Mesendoderm (in vitro differentiated cells): ENCODE measurements around the gene COBL.

ENCODE experiments used
- DNase-seq: peaks from one replicate; pipeline ENCODE4 v3.0.0; 2013
- H2AK5ac ChIP-seq: 2 replicates; pipeline ENCODE4 v1.6.1; 2013; ENCODE audit warnings: low read length, inconsistent platforms
- H2BK120ac ChIP-seq: 2 replicates; pipeline ENCODE4 v1.6.1; 2013; ENCODE audit warnings: low read depth, mild to moderate bottlenecking, low read length, moderate library complexity, mixed read lengths
- H2BK15ac ChIP-seq: replicated peaks from 2 replicates; pipeline ENCODE4 v1.6.1; 2013; ENCODE audit warnings: low read depth, mild to moderate bottlenecking, moderate library complexity
- H2BK5ac ChIP-seq: 2 replicates; pipeline ENCODE4 v1.6.1; 2013; ENCODE audit warnings: low read length, inconsistent platforms
- H3K18ac ChIP-seq: 2 replicates; pipeline ENCODE4 v1.6.1; 2013; ENCODE audit warnings: mild to moderate bottlenecking, low read length, mixed read lengths
- H3K23ac ChIP-seq: one replicate; pipeline ENCODE4 v1.6.1; 2013; ENCODE audit warnings: low read length
- H3K27ac ChIP-seq: 2 replicates; pipeline ENCODE4 v1.5.1; 2013; ENCODE audit warnings: low read depth, mild to moderate bottlenecking, inconsistent platforms, low read length, moderate library complexity
- H3K27me3 ChIP-seq: 2 replicates; pipeline ENCODE4 v1.6.1; 2013; ENCODE audit warnings: low read length, control low read depth, mild to moderate bottlenecking, inconsistent platforms; ENCODE audit not compliant: insufficient read depth, poor library complexity
- H3K36me3 ChIP-seq: 2 replicates; pipeline ENCODE4 v1.6.1; 2013; ENCODE audit warnings: low read length, inconsistent platforms; ENCODE audit not compliant: control insufficient read depth, insufficient read depth
- H3K4ac ChIP-seq: one replicate; pipeline ENCODE4 v1.6.1; 2013; ENCODE audit warnings: low read depth, mild to moderate bottlenecking, low read length, moderate library complexity
- H3K4me1 ChIP-seq: 2 replicates; pipeline ENCODE4 v1.6.1; 2013; ENCODE audit warnings: low read depth, low read length, inconsistent platforms; ENCODE audit not compliant: control insufficient read depth
- H3K4me2 ChIP-seq: 2 replicates; pipeline ENCODE4 v1.6.1; 2013; ENCODE audit warnings: low read length
- H3K4me3 ChIP-seq: 2 replicates; pipeline ENCODE4 v1.5.1; 2013; ENCODE audit warnings: mild to moderate bottlenecking, low read length
- H3K56ac ChIP-seq: one replicate; pipeline ENCODE4 v1.6.1; 2013; ENCODE audit warnings: low read length
- H3K79me1 ChIP-seq: 2 replicates; pipeline ENCODE4 v1.6.1; 2013; ENCODE audit warnings: low read length, inconsistent platforms
- H3K79me2 ChIP-seq: 2 replicates; pipeline ENCODE4 v1.6.1; 2013; ENCODE audit warnings: mild to moderate bottlenecking, low read length; ENCODE audit not compliant: control insufficient read depth, insufficient read depth
- H3K9ac ChIP-seq: 2 replicates; pipeline ENCODE4 v1.6.1; 2013; ENCODE audit warnings: low read length, inconsistent platforms
- H4K5ac ChIP-seq: one replicate; pipeline ENCODE4 v1.6.1; 2013; ENCODE audit warnings: low read length
- H4K8ac ChIP-seq: one replicate; pipeline ENCODE4 v1.6.1; 2013; ENCODE audit warnings: low read depth, mild to moderate bottlenecking, control low read depth, low read length, moderate library complexity
- WGBS: extraction: QIAGEN DNeasy Blood & Tissue Kit; methylation state at CpG from one replicate; pipeline ENCODE4 v1.1.7; 2013; ENCODE audit warnings: low lambda C conversion rate, missing lambda C conversion rate; ENCODE audit not compliant: insufficient coverage; ENCODE audit errors: extremely low coverage; 5-methylcytosine and 5-hydroxymethylcytosine counted together

Gene COBL

GRCh38 chr7:51354434-51354833 is 37.8 kb upstream of the COBL start:
- no peaks in the 10 kb centered on the region for H3K36me3 ChIP-seq
- whole genome bisulfite sequencing = no CpG with 5 or more reads among the region's 2 CpGs
- H3K23ac ChIP-seq = no peak overlapping the region

GRCh38 chr7:51352174-51353100 is 35.8 kb upstream of the COBL start:
- Histone ChIP-seq H4K8ac (no peak overlapping the region), H2BK120ac (no peak overlapping the region), H3K79me1 (no peaks in the 10 kb centered on the region), H2AK5ac (no peak overlapping the region), H3K27ac (no peak overlapping the region), H3K18ac (no peak overlapping the region), H3K23ac (no peak overlapping the region), H3K79me2 (no peaks in the 10 kb centered on the region), H3K4me3 (no peak overlapping the region), H2BK5ac (no peak overlapping the region), H2BK15ac (no peak overlapping the region), H4K5ac (no peak overlapping the region), H3K56ac (no peak overlapping the region), H3K9ac (no peak overlapping the region), H3K4me2 (no peak overlapping the region), H3K4me1 (no peaks in the 10 kb centered on the region), H3K36me3 (no peaks in the 10 kb centered on the region), H3K27me3 (no peaks in the 10 kb centered on the region), H3K4ac (no peak overlapping the region)
- peak; percentile 11 for DNase-seq
- WGBS = no CpG with 5 or more reads among the region's 10 CpGs

More at GRCh38 chr7:51354434-51354833, 37.8 kb upstream of the COBL start:
- no peak overlapping the region for H3K4ac ChIP-seq
- no peak overlapping the region for H3K27ac ChIP-seq
- no peak overlapping the region for H4K5ac ChIP-seq
- no peaks in the 10 kb centered on the region for H3K4me1 ChIP-seq
- no peak overlapping the region for H2BK5ac ChIP-seq
- no peak overlapping the region for H2BK120ac ChIP-seq
- no peaks in the 10 kb centered on the region for H3K79me1 ChIP-seq
- no peak overlapping the region for H3K18ac ChIP-seq
- H3K4me3 ChIP-seq = no peak overlapping the region
- no peak for DNase-seq
- H3K27me3 ChIP-seq = no peaks in the 10 kb centered on the region
- no peak overlapping the region for H3K4me2 ChIP-seq
- H3K56ac ChIP-seq = no peak overlapping the region
- no peaks in the 10 kb centered on the region for H3K79me2 ChIP-seq
- H3K9ac ChIP-seq = no peak overlapping the region
- H4K8ac ChIP-seq = no peak overlapping the region
- no peak overlapping the region for H2BK15ac ChIP-seq
- H2AK5ac ChIP-seq = no peak overlapping the region

GRCh38 chr7:51351661-51352060 is 35.1 kb upstream of the COBL start:
- Histone ChIP-seq H3K4me1 (no peaks in the 10 kb centered on the region), H3K4me3 (no peak overlapping the region), H2BK5ac (no peak overlapping the region), H3K56ac (no peak overlapping the region), H2BK15ac (no peak overlapping the region), H4K8ac (no peak overlapping the region), H3K23ac (no peak overlapping the region), H3K27ac (no peak overlapping the region), H3K27me3 (no peaks in the 10 kb centered on the region), H3K18ac (no peak overlapping the region), H2BK120ac (no peak overlapping the region), H3K36me3 (no peaks in the 10 kb centered on the region), H3K4me2 (no peak overlapping the region), H2AK5ac (no peak overlapping the region), H3K4ac (no peak overlapping the region), H3K79me1 (no peaks in the 10 kb centered on the region), H3K9ac (no peak overlapping the region), H3K79me2 (no peaks in the 10 kb centered on the region), H4K5ac (no peak overlapping the region)
- no CpG with 5 or more reads among the region's 5 CpGs for WGBS
- no peak for DNase-seq

GRCh38 chr7:51350546-51350896 is 33.9 kb upstream of the COBL start:
- no peak overlapping the region for H3K4ac ChIP-seq
- no peak overlapping the region for H2BK15ac ChIP-seq
- no peaks in the 10 kb centered on the region for H3K36me3 ChIP-seq
- H3K9ac ChIP-seq = no peak overlapping the region
- no peaks in the 10 kb centered on the region for H3K4me1 ChIP-seq
- no peaks in the 10 kb centered on the region for H3K79me1 ChIP-seq
- no peak overlapping the region for H2BK120ac ChIP-seq
- H3K79me2 ChIP-seq = no peaks in the 10 kb centered on the region
- no peak overlapping the region for H2AK5ac ChIP-seq
- H3K27ac ChIP-seq = no peak overlapping the region
- no peak overlapping the region for H4K8ac ChIP-seq
- WGBS = no CpG with 5 or more reads among the region's 1 CpG
- H3K4me3 ChIP-seq = no peak overlapping the region
- H4K5ac ChIP-seq = no peak overlapping the region
- H3K23ac ChIP-seq = no peak overlapping the region
- H3K27me3 ChIP-seq = no peaks in the 10 kb centered on the region
- DNase-seq = no peak
- no peak overlapping the region for H3K4me2 ChIP-seq
- no peak overlapping the region for H2BK5ac ChIP-seq
- H3K56ac ChIP-seq = no peak overlapping the region
- H3K18ac ChIP-seq = no peak overlapping the region

- DNase-seq = no peak
- no peak overlapping the region for H3K4me3 ChIP-seq
- no peak overlapping the region for H2BK15ac ChIP-seq
- no peak overlapping the region for H4K8ac ChIP-seq
- no peak overlapping the region for H2AK5ac ChIP-seq
- no peaks in the 10 kb centered on the region for H3K79me2 ChIP-seq
- no peak overlapping the region for H3K18ac ChIP-seq
- H3K4me2 ChIP-seq = no peak overlapping the region
- WGBS = no CpG with 5 or more reads among the region's 8 CpGs
- no peaks in the 10 kb centered on the region for H3K36me3 ChIP-seq
- H3K4me1 ChIP-seq = no peaks in the 10 kb centered on the region
- no peak overlapping the region for H3K27ac ChIP-seq
- no peak overlapping the region for H3K9ac ChIP-seq
- H4K5ac ChIP-seq = no peak overlapping the region
- no peaks in the 10 kb centered on the region for H3K27me3 ChIP-seq
- H3K56ac ChIP-seq = no peak overlapping the region
- H3K4ac ChIP-seq = no peak overlapping the region
- no peak overlapping the region for H3K23ac ChIP-seq
- H2BK5ac ChIP-seq = no peak overlapping the region
- H2BK120ac ChIP-seq = no peak overlapping the region
- no peaks in the 10 kb centered on the region for H3K79me1 ChIP-seq
These were observed 33.4 kb upstream of the COBL start for GRCh38 chr7:51349820-51350545.
